Fibroblast of villous mesenchyme (primary cell): ENCODE results near the gene VSTM2L. TPM values are rescaled to one million over a fixed set of nuclear protein-coding genes. Genes with fewer than 3 reads are reported as not detected.

Experiments used
- DNase-seq: peaks from one replicate; pipeline ENCODE4 v3.0.0-alpha.2; 2010; ENCODE audit warnings: low read depth
- H3K4me3 ChIP-seq: 2 replicates; pipeline ENCODE4 v1.5.1; 2011; ENCODE audit warnings: low read depth, mild to moderate bottlenecking, low read length
- total RNA-seq: library from RNA; depleted of rRNA; stranded (reverse); fragments of >200 nt; gene quantifications from 2 replicates; pipeline ENCODE4 v1.2.3, GENCODE V29; 2012
- TF ChIP-seq, protein P1 (sequence below): IDR thresholded peaks from 2 replicates; pipeline ENCODE4 v1.5.1; 2012; ENCODE audit warnings: low read depth, mild to moderate bottlenecking, low read length; ENCODE audit not compliant: insufficient read depth

Gene VSTM2L
- total RNA-seq, 1 donor, result 1.3 TPM

DNA sequence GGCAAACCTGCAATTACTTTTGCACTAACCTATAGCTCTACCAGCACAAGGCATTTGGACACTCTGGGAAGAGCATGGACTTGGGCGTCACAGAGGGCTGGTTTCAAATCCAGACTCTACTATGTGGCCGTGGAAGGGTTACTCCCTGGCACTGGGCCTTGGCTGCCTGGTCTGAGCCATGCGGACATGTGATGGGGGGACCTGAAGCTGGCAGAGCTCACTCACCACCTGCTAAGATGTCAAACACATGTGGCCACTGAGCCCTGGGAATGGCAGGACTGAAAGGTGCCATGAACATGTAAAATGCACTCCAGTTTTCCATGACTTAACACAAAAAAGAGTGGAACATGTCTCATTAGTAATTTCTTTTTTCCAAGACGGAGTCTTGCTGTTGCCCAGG, 23.7 kb downstream of the VSTM2L start:
- TF ChIP-seq, protein P1, sequence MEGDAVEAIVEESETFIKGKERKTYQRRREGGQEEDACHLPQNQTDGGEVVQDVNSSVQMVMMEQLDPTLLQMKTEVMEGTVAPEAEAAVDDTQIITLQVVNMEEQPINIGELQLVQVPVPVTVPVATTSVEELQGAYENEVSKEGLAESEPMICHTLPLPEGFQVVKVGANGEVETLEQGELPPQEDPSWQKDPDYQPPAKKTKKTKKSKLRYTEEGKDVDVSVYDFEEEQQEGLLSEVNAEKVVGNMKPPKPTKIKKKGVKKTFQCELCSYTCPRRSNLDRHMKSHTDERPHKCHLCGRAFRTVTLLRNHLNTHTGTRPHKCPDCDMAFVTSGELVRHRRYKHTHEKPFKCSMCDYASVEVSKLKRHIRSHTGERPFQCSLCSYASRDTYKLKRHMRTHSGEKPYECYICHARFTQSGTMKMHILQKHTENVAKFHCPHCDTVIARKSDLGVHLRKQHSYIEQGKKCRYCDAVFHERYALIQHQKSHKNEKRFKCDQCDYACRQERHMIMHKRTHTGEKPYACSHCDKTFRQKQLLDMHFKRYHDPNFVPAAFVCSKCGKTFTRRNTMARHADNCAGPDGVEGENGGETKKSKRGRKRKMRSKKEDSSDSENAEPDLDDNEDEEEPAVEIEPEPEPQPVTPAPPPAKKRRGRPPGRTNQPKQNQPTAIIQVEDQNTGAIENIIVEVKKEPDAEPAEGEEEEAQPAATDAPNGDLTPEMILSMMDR, result no peak
- no peak for DNase-seq
- no peak overlapping the region for H3K4me3 ChIP-seq

DNA sequence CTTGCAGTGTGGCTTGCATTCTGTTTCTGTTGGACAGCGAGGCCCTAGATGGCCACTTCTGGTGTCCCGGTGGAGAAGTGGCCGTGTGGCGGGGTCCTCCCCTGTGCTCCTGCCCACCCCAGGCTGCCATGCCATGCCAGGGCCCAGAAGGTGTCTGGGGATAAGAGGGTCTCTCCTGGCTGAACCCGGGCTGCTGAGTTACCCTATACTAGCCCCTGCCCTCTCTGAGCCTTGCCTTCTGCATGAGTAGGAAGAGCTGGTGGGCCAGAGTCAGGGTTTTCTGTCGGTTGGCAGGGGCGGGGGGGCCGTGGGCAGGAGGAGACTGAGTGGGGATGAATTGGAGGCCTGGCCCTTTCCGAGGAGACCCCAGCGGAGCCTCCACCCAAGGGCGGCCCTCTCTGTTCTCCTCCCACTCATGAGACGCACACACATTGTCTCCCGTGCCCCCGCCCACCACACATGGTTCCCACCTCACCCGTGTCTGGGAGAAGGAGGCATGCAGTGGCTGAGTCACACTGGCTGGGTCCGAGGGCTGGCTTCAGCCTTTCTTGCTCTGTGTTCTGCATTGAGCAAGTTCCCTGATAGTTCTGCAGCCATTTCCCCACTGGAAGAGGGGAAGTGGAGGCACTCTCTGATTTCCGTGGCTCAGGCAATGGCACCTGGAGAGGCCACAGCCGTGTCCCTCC, 24.6 kb downstream of the VSTM2L start:
- TF ChIP-seq, protein P1, result no peak
- DNase-seq, result no peak
- no peak overlapping the region for H3K4me3 ChIP-seq

DNA sequence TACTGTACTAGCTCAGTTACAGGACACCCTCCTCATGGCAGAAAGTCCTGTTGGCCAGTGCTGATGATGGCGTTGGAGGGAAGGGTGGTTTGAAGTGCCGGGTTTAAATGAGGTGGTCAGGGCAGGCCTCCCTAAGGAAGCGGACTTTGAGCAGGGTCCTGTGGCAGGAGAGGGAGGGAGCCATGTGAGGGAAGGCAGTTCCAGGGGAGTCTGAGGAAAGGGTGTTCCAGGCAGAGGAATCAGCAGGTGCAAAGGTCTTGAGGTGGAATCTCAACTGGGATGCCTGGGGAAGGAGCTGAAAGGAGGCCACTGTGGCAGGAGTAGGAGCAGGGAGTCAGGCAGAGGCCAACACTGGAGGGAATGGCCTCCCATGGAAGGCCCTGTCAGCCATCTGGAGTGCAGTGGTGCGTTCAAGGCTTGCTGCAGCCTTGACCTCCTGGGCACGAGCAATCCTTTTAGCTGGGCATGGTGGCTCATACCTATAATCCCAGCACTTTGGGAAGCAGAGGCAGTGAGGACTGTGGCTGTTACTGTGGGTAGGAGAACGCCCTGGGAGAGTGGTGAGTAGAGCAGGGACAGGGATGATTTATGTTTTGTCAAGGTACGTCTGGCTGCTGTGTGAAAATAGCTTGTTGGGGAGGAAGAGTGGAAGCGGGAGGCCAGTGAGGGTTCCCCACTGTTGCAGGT, 26.2 kb downstream of the VSTM2L start:
- no peak overlapping the region for H3K4me3 ChIP-seq
- TF ChIP-seq, protein P1, result no peak
- DNase-seq, result no peak

DNA sequence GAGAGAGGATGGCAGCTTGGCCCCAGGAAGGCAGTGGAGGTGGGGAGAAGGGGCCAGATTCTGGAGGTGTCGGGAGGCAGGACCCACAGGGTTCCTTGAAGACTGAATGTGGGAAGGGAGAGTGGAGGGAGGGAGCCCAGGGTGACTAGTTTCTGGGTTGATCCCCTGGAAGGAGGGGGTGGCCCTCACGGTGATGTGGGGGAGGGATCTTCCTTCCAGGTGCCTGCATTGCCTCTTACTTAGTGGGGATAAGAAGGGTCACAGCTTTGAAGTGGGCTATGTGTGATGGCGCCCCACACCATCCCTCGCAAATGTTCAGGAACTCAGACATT, 26.7 kb downstream of the VSTM2L start:
- DNase-seq, result no peak
- no peak overlapping the region for H3K4me3 ChIP-seq
- TF ChIP-seq, protein P1, result no peak

DNA sequence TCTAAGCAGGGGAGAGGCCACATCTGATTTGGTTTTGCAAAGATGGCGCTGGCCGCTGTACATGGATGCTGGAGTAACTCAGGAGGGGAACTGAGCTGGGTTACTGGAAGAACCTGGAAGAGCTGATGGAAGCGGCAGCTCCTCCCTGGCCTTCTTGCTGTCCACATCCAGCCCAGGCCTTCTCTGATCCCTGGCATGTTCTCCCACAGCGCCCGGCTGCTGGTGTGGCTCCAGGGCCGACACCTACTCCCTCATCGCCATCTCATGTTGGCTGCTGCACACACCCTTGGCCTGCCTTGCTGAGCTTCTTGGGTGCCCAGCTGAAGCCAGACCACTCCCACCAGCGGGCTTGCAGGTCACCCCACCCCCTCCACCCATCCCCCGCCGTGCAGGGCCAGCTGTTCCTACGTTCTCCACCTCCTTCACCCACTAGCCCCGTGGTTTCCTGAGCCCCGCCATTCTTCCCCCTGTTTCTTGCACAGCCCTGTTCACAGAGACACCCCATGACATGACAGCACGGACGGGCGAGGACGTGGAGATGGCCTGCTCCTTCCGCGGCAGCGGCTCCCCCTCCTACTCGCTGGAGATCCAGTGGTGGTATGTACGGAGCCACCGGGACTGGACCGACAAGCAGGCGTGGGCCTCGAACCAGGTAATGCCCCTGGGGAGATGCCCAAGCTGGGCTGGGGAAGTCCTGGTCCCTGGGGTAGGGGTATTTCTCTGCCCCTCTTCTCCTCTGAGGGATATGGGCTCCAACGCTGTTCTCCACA, 28.4 kb downstream of the VSTM2L start:
- TF ChIP-seq, protein P1, result no peak
- H3K4me3 ChIP-seq, result no peak overlapping the region
- no peak for DNase-seq

DNA sequence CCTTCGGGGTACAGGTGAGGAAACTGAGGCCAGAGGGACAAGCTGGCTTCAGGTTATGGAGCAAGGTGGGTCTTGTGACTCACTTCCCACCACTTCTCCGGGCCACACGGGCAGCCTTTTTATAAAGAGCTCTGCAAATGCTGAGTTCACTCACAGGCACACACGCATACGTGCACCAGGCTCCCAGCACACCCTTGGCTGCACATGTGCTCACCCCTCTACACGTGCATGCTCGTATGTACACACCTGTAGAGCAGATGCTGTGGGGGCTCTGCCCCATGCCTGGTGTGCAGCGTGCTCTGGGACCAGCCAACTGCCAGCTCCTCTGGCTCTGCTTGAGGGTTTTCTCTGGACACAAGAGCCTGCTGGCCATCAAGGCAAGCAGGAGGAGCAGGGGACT, 29.1 kb downstream of the VSTM2L start:
- TF ChIP-seq, protein P1, result no peak
- H3K4me3 ChIP-seq, result no peak overlapping the region
- DNase-seq, result no peak
